HCT116 (cell line): ENCODE data around the gene WDR62. TPM values are rescaled to one million over a fixed set of nuclear protein-coding genes. Genes with fewer than 3 reads are reported as not detected.

Experiments used
- ATAC-seq: fragments of 200-7000 bp; cut with Tn5 transposase; 2 replicates; pipeline ENCODE4 v1.9.1; 2020; ENCODE audit warnings: mild to moderate bottlenecking, moderate library complexity
- BruUV-seq: library from RNA; stranded (reverse); fragments of 400-500 nt; replicated peaks from 2 replicates; lab custom pipeline; 2021; lab: Mats Ljungman, UMichigan
- CTCF ChIA-PET: fragments of 300-600 bp; sonication (Branson Sonifier 250); formaldehyde crosslinking; loops from one replicate; lab custom pipeline; 2021; ENCODE audit warnings: antibody characterized with exemption; lab: Charles Lee
- POLR2A ChIA-PET: fragments of 300-600, 350-600 bp; sonication (Branson Sonifier 250); formaldehyde crosslinking; loops from one replicate; lab custom pipeline; 2021; ENCODE audit warnings: antibody characterized with exemption; lab: Charles Lee
- RAD21 ChIA-PET, 2 experiments: fragments of 300-600 bp; sonication (Branson Sonifier 250); formaldehyde crosslinking; loops; one replicate each; lab custom pipeline; 2023; ENCODE audit warnings: low total read pairs in 2 of 2; ENCODE audit not compliant: uncharacterized antibody in 2 of 2, unreplicated experiment in 2 of 2, low non-redundant PET in 1 of 2; lab: Charles Lee
- DNase-seq: peaks from one replicate; pipeline ENCODE4 v3.0.0-alpha.2; 2010; ENCODE audit warnings: low read depth, low spot score
- H2AFZ ChIP-seq: fragments of 200-600 bp; shearing (Covaris generic), sonication (generic); 2 replicates; pipeline ENCODE4 v1.6.1; 2017; ENCODE audit warnings: low read depth, mixed run types, mixed read lengths, antibody characterized with exemption, low read length; ENCODE audit not compliant: poor library complexity, severe bottlenecking
- H3K27ac ChIP-seq: 2 replicates; pipeline ENCODE4 v1.5.1; 2012; ENCODE audit warnings: low read depth, low read length
- H3K27me3 ChIP-seq: fragments of 200-600 bp; sonication (generic); 2 replicates; pipeline ENCODE4 v1.6.1; 2016; ENCODE audit warnings: mixed run types, low read length, mixed read lengths; ENCODE audit not compliant: insufficient read depth
- H3K36me3 ChIP-seq, 2 experiments: fragments of 200-500 bp in 1 of 2; fragments of 200-600 bp in 1 of 2; sonication (Bioruptor generic) in 1 of 2; sonication (generic) in 1 of 2; 2 replicates each; pipeline versions ENCODE4 v1.5.1 to v1.6.1; 2014 to 2016; ENCODE audit warnings: low read length in 2 of 2, inconsistent platforms in 1 of 2, mixed read lengths in 1 of 2, mixed run types in 1 of 2; ENCODE audit not compliant: insufficient read depth in 2 of 2, control insufficient read depth in 1 of 2
- H3K4me1 ChIP-seq, 2 experiments: fragments of 200-600 bp in 1 of 2; sonication (generic) in 1 of 2; 2 replicates each; pipeline versions ENCODE4 v1.5.1 to v1.6.1; 2012 to 2017; ENCODE audit warnings: low read length in 2 of 2, inconsistent platforms in 1 of 2, mild to moderate bottlenecking in 1 of 2, mixed read lengths in 1 of 2, mixed run types in 1 of 2, moderate library complexity in 1 of 2; ENCODE audit not compliant: insufficient read depth in 2 of 2, control insufficient read depth in 1 of 2
- H3K4me2 ChIP-seq: fragments of 200-600 bp; sonication (generic); 2 replicates; pipeline ENCODE4 v1.6.1; 2017; ENCODE audit warnings: mixed run types, low read length, mixed read lengths
- H3K4me3 ChIP-seq, 2 experiments: fragments of 200-600 bp in 1 of 2; sonication (generic) in 1 of 2; replicated peaks in 1 of 2; 2 replicates each; pipeline ENCODE4 v1.5.1; 2011 to 2016; ENCODE audit warnings: low read length in 2 of 2, control low read depth in 1 of 2, low read depth in 1 of 2, mild to moderate bottlenecking in 1 of 2, mixed read lengths in 1 of 2, mixed run types in 1 of 2
- H3K79me2 ChIP-seq: fragments of 200-600 bp; sonication (generic); 2 replicates; pipeline ENCODE4 v1.6.1; 2017; ENCODE audit warnings: mild to moderate bottlenecking, mixed run types, low read length, moderate library complexity, mixed read lengths; ENCODE audit not compliant: insufficient read depth
- H3K9ac ChIP-seq: fragments of 200-600 bp; sonication (generic); 2 replicates; pipeline ENCODE4 v1.6.1; 2016; ENCODE audit warnings: low read length, mixed read lengths
- H3K9me2 ChIP-seq: fragments of 200-600 bp; sonication (generic), shearing (Covaris generic); 2 replicates; pipeline ENCODE4 v1.6.1; 2017; ENCODE audit warnings: mixed run types, mild to moderate bottlenecking, moderate library complexity; ENCODE audit not compliant: insufficient read depth
- H3K9me3 ChIP-seq, 2 experiments: fragments of 200-500 bp in 1 of 2; fragments of 200-600 bp in 1 of 2; sonication (Bioruptor generic) in 1 of 2; sonication (generic) in 1 of 2; 2 replicates each; pipeline ENCODE4 v1.6.1; 2014 to 2017; ENCODE audit warnings: low read length in 2 of 2, mixed read lengths in 2 of 2, inconsistent platforms in 1 of 2, low read depth in 1 of 2, mild to moderate bottlenecking in 1 of 2, mixed run types in 1 of 2, moderate library complexity in 1 of 2; ENCODE audit not compliant: control insufficient read depth in 1 of 2, insufficient read depth in 1 of 2
- H4K20me1 ChIP-seq: fragments of 200-600 bp; sonication (generic), shearing (Covaris generic); 2 replicates; pipeline ENCODE4 v1.6.1; 2017; ENCODE audit warnings: mixed run types, mild to moderate bottlenecking, moderate library complexity; ENCODE audit not compliant: insufficient read depth
- ATF3 ChIP-seq: IDR thresholded peaks from 2 replicates; pipeline ENCODE4 v1.6.1; 2012
- CBX3 ChIP-seq: IDR thresholded peaks from 2 replicates; pipeline ENCODE4 v1.6.1; 2012; ENCODE audit warnings: low read depth
- ELF1 ChIP-seq: IDR thresholded peaks from 2 replicates; pipeline ENCODE4 v1.6.1; 2012; ENCODE audit warnings: low read depth, borderline replicate concordance
- POLR2A ChIP-seq: IDR thresholded peaks from 2 replicates; pipeline ENCODE4 v1.7.0; 2011; ENCODE audit warnings: borderline replicate concordance; ENCODE audit not compliant: insufficient read depth, insufficient read length; ENCODE audit errors: extremely low read depth
- POLR2AphosphoS5 ChIP-seq: IDR thresholded peaks from 2 replicates; pipeline ENCODE4 v1.6.1; 2011; ENCODE audit warnings: mild to moderate bottlenecking, low read depth, low read length, moderate library complexity
- ZBTB33 ChIP-seq: IDR thresholded peaks from 2 replicates; pipeline ENCODE4 v1.6.1; 2011; ENCODE audit warnings: mild to moderate bottlenecking, low read length, moderate library complexity; ENCODE audit not compliant: insufficient replicate concordance; ENCODE audit errors: extremely low read depth
- ZNF274 ChIP-seq: fragments of 200-500 bp; sonication (Bioruptor generic); IDR thresholded peaks from 2 replicates; pipeline ENCODE4 v1.6.1; 2014; ENCODE audit warnings: mild to moderate bottlenecking, low read depth, low read length, inconsistent platforms
- intact Hi-C: fragments of 100-400 bp; cut with micrococcal nuclease; formaldehyde crosslinking; loops from 2 replicates; pipeline ENCODE4 v1.10.0; 2022
- total RNA-seq: library from RNA; stranded (reverse); gene quantifications from one replicate; pipeline ENCODE4 v1.2.1, GENCODE V29; 2021; ENCODE audit not compliant: unreplicated experiment

WDR62 gene
- total RNA-seq, 1 experiment from 2014 or later, result 17.0 TPM

GRCh38 chr19:36081894-36082293, 27.2 kb downstream of the WDR62 start:
- CTCF ChIA-PET, result no interaction called here

More at GRCh38 chr19:36081894-36082293, 27.2 kb downstream of the WDR62 start:
- Histone ChIP-seq H3K9ac (no peak overlapping the region), H3K9me3 (no peaks in the 10 kb centered on the region), H3K4me2 (no peak overlapping the region), H2AFZ (no peak overlapping the region), H3K9me2 (no peaks in the 10 kb centered on the region), H3K4me1 (no peaks in the 10 kb centered on the region), H3K27ac (no peak overlapping the region), H3K36me3 (peaks cover 22 to 48% of the 10 kb centered on the region in 2 experiments), H4K20me1 (no peaks in the 10 kb centered on the region), H3K4me3 (no peak overlapping the region), H3K27me3 (no peaks in the 10 kb centered on the region), H3K79me2 (no peaks in the 10 kb centered on the region)
- RAD21 ChIA-PET, result no interaction called here
- TF ChIP-seq CBX3 (no peak), ZNF274 (no peak), POLR2A (no peak), ATF3 (no peak), ELF1 (no peak), POLR2AphosphoS5 (no peak), ZBTB33 (no peak)
- ATAC-seq (no peak), DNase-seq (no peak)
- intact Hi-C loops, result no loop called here
- POLR2A ChIA-PET, result no interaction called here
- BruUV-seq, result no TSS peak
